Measurements from ENCODE around the gene TTLL4.

- no peak for TF ChIP-seq CTCF (IDR thresholded peaks at IDR 0.05; ENCODE audit: low read depth, low read length)
- no peak for TF ChIP-seq EZH2phosphoT487 (IDR thresholded peaks at IDR 0.05; ENCODE audit: low read depth)
Observed at GRCh38 chr2:218782528-218782844, 71.9 kb downstream of the TTLL4 start.
